MCF 10A (cell line): ENCODE data around the gene EGFL8. TPM values are rescaled to one million over a fixed set of nuclear protein-coding genes. Genes with fewer than 3 reads are reported as not detected.

ENCODE experiments used
- BruUV-seq: library from RNA; stranded (reverse); fragments of 400-500 nt; replicated peaks from 2 replicates; lab custom pipeline; 2021; lab: Mats Ljungman, UMichigan
- CTCF ChIA-PET: fragments of 300-600 bp; sonication (Branson Sonifier 250); formaldehyde crosslinking; extraction: SDS; loops from one replicate; lab custom pipeline; 2021; ENCODE audit warnings: antibody characterized with exemption, inconsistent platforms; lab: Yijun Ruan, JAX
- POLR2A ChIA-PET: fragments of 300-600, 350-650 bp; sonication (Branson Sonifier 250); formaldehyde crosslinking; extraction: SDS; loops from one replicate; lab custom pipeline; 2020; ENCODE audit warnings: antibody characterized with exemption, inconsistent platforms; lab: Yijun Ruan, JAX
- DNase-seq: peaks from one replicate; pipeline ENCODE4 v3.0.0-alpha.2; 2018; ENCODE audit not compliant: unreplicated experiment
- H3K27ac Mint-ChIP-seq: one replicate; pipeline ENCODE4 v1.8.0; 2022; ENCODE audit warnings: mild to moderate bottlenecking, low read depth, mixed read lengths; ENCODE audit not compliant: unreplicated experiment
- H3K27me3 Mint-ChIP-seq: one replicate; pipeline ENCODE4 v1.8.0; 2022; ENCODE audit warnings: mixed read lengths; ENCODE audit not compliant: insufficient read depth, unreplicated experiment
- H3K36me3 Mint-ChIP-seq: one replicate; pipeline ENCODE4 v1.8.0; 2022; ENCODE audit warnings: mild to moderate bottlenecking, moderate library complexity, mixed read lengths; ENCODE audit not compliant: insufficient read depth, unreplicated experiment
- H3K4me1 Mint-ChIP-seq: one replicate; pipeline ENCODE4 v1.8.0; 2022; ENCODE audit warnings: mixed read lengths; ENCODE audit not compliant: insufficient read depth, unreplicated experiment
- H3K4me3 Mint-ChIP-seq: one replicate; pipeline ENCODE4 v1.8.0; 2022; ENCODE audit warnings: mild to moderate bottlenecking, moderate library complexity, mixed read lengths; ENCODE audit not compliant: unreplicated experiment
- H3K9me3 Mint-ChIP-seq: one replicate; pipeline ENCODE4 v1.8.0; 2022; ENCODE audit warnings: mixed read lengths; ENCODE audit not compliant: unreplicated experiment
- CTCF ChIP-seq: fragments of 200-600 bp; IDR thresholded peaks from one replicate; pipeline ENCODE4 v1.8.0; 2022; ENCODE audit warnings: antibody characterized with exemption, mild to moderate bottlenecking; ENCODE audit not compliant: unreplicated experiment
- intact Hi-C: fragments of 100-400 bp; cut with micrococcal nuclease; formaldehyde crosslinking; loops from 2 replicates; pipeline ENCODE4 v1.14.1; 2022
- total RNA-seq: library from RNA; stranded (reverse); gene quantifications from 2 replicates; pipeline ENCODE4 v1.2.3, GENCODE V29; 2022

Gene EGFL8
- total RNA-seq, 1 experiment from 2014 or later = 3.1 TPM

GRCh38 chr6:32188381-32189068 lies 24.1 kb downstream of the EGFL8 start:
- H3K36me3 Mint-ChIP-seq = peaks cover 43% of the 10 kb centered on the region
- POLR2A ChIA-PET = interaction anchor here (0.5 to 3.2 kb wide), 9 partner anchors 9 to 567 kb away, joined by 3 to 78 read pairs (median 3); partner anchors contain the start of genes AGPAT1, ATF6B, FKBPL and RNF5
- peak overlapping the region; percentile 86 for H3K27ac Mint-ChIP-seq
- H3K27me3 Mint-ChIP-seq = no peaks in the 10 kb centered on the region
- intact Hi-C loops = no loop called here
- H3K9me3 Mint-ChIP-seq = no peaks in the 10 kb centered on the region
- CTCF ChIA-PET = interaction anchor here (0.6 kb wide), 1 partner anchor 667 kb away, joined by 3 read pairs; no protein-coding TSS in a partner anchor
- no peak for TF ChIP-seq CTCF
- TSS peak; percentile 19 for BruUV-seq
- peak overlapping the region; percentile 83 for H3K4me3 Mint-ChIP-seq
- peaks cover 24% of the 10 kb centered on the region for H3K4me1 Mint-ChIP-seq
- DNase-seq = no peak

GRCh38 chr6:32189069-32189741 lies 24.8 kb downstream of the EGFL8 start:
- DNase-seq = no peak
- ChIA-PET CTCF (interaction anchor here (0.6 to 0.7 kb wide), 2 partner anchors 11 to 666 kb away, joined by 3 read pairs; no protein-coding TSS in a partner anchor), POLR2A (interaction anchor here (0.7 to 3.2 kb wide), 6 partner anchors 11 to 1201 kb away, joined by 3 to 78 read pairs (median 6); partner anchors contain the start of genes AGPAT1, ATF6B, FKBPL and RNF5)
- Mint-ChIP-seq H3K27ac (peak overlapping the region; percentile 86), H3K4me3 (peak overlapping the region; percentile 83), H3K27me3 (no peaks in the 10 kb centered on the region), H3K9me3 (no peaks in the 10 kb centered on the region), H3K4me1 (peaks cover 26% of the 10 kb centered on the region), H3K36me3 (peaks cover 36% of the 10 kb centered on the region)
- no TSS peak for BruUV-seq
- TF ChIP-seq CTCF = no peak
- intact Hi-C loops = no loop called here

GRCh38 chr6:32189742-32190053 lies 25.3 kb downstream of the EGFL8 start:
- H3K27ac Mint-ChIP-seq = peak overlapping the region; percentile 86
- H3K4me3 Mint-ChIP-seq = peak overlapping the region; percentile 83
- ChIA-PET POLR2A (interaction anchor here (0.6 to 3.2 kb wide), 8 partner anchors 12 to 1201 kb away, joined by 3 to 78 read pairs (median 3); partner anchors contain the start of genes AGPAT1, ATF6B, FKBPL and RNF5), CTCF (interaction anchor here (0.7 kb wide), 1 partner anchor 12 kb away, joined by 3 read pairs; no protein-coding TSS in a partner anchor)
- peaks cover 33% of the 10 kb centered on the region for H3K36me3 Mint-ChIP-seq
- DNase-seq = no peak
- peaks cover 28% of the 10 kb centered on the region for H3K4me1 Mint-ChIP-seq
- TF ChIP-seq CTCF = no peak
- BruUV-seq = no TSS peak
- intact Hi-C loops = no loop called here
- H3K27me3 Mint-ChIP-seq = no peaks in the 10 kb centered on the region
- H3K9me3 Mint-ChIP-seq = no peaks in the 10 kb centered on the region
